H1 (cell line): ENCODE results near the gene OSCAR. TPM values are rescaled to one million over a fixed set of nuclear protein-coding genes. Genes with fewer than 3 reads are reported as not detected.

Experiments
- polyA plus RNA-seq, 7 experiments: library from polyadenylated mRNA; depleted of rRNA in 3 of 7; stranded (reverse) in 5 of 7; unstranded in 2 of 7; fragments of >200 nt in 5 of 7; fragments of 200-250 nt in 2 of 7; gene quantifications; 1 replicate in 5 of 7; 2 replicates in 1 of 7; 4 replicates in 1 of 7; pipeline versions ENCODE4 v1.2.1 to v1.2.3, GENCODE V29; 2011 to 2013; ENCODE audit warnings: missing spikeins in 2 of 7, mixed read lengths in 2 of 7
- total RNA-seq: library from RNA; stranded (reverse); fragmentation: NEBNext Ultra II Directional; extraction: Animal tissue kit (Norgen Biotek cat#: 25700); gene quantifications from 2 replicates; pipeline ENCODE4 v1.2.1, GENCODE V29; 2021
- TF ChIP-seq, protein P1 (sequence below): fragments of 300-600 bp; sonication (generic); IDR thresholded peaks from 2 replicates; pipeline ENCODE4 v1.7.1; 2012; ENCODE audit warnings: low read length, moderate library complexity, mild to moderate bottlenecking, inconsistent platforms; ENCODE audit not compliant: insufficient replicate concordance

The OSCAR gene
- total and polyA plus RNA-seq, 2 of the 8 experiments (the other 6 are each of a cell fraction or from before 2014, with no cell fraction given), result 1.1 TPM

DNA sequence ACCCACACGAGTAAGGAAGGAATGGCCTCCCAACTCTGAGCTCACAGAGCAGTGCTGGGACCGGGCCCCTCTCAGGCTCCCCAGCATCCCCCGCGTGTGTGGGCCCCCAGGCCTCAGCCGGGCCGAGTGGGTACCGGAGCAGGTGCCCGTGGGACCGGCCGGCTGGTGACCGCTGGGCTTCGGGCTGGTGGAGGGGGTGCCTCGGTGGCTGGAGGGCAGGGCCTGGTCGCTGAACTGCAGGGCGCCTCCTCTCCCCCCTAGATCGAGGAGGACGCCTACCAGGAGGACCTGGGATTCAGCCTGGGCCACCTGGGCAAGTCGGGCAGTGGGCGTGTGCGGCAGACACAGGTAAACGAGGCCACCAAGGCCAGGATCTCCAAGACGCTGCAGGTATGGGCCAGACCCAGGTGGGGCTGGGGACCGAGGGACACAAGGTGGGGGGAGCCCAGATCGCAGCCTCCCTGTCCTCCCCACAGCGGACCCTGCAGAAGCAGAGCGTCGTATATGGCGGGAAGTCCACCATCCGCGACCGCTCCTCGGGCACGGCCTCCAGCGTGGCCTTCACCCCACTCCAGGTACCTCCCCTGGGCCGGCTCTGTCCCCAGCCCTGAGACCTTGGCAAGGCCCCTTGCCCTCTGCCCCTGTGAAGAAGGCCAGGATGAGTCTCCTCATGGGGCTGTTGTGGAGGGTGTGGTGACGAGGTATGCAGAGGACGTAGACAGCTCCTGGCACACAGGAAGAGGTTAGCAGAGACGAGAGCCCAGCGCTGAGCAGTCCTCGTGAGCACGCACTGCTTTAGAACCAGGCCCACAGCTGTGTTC lies 28.4 kb upstream of the OSCAR start (continued):
- TF ChIP-seq, protein P1, sequence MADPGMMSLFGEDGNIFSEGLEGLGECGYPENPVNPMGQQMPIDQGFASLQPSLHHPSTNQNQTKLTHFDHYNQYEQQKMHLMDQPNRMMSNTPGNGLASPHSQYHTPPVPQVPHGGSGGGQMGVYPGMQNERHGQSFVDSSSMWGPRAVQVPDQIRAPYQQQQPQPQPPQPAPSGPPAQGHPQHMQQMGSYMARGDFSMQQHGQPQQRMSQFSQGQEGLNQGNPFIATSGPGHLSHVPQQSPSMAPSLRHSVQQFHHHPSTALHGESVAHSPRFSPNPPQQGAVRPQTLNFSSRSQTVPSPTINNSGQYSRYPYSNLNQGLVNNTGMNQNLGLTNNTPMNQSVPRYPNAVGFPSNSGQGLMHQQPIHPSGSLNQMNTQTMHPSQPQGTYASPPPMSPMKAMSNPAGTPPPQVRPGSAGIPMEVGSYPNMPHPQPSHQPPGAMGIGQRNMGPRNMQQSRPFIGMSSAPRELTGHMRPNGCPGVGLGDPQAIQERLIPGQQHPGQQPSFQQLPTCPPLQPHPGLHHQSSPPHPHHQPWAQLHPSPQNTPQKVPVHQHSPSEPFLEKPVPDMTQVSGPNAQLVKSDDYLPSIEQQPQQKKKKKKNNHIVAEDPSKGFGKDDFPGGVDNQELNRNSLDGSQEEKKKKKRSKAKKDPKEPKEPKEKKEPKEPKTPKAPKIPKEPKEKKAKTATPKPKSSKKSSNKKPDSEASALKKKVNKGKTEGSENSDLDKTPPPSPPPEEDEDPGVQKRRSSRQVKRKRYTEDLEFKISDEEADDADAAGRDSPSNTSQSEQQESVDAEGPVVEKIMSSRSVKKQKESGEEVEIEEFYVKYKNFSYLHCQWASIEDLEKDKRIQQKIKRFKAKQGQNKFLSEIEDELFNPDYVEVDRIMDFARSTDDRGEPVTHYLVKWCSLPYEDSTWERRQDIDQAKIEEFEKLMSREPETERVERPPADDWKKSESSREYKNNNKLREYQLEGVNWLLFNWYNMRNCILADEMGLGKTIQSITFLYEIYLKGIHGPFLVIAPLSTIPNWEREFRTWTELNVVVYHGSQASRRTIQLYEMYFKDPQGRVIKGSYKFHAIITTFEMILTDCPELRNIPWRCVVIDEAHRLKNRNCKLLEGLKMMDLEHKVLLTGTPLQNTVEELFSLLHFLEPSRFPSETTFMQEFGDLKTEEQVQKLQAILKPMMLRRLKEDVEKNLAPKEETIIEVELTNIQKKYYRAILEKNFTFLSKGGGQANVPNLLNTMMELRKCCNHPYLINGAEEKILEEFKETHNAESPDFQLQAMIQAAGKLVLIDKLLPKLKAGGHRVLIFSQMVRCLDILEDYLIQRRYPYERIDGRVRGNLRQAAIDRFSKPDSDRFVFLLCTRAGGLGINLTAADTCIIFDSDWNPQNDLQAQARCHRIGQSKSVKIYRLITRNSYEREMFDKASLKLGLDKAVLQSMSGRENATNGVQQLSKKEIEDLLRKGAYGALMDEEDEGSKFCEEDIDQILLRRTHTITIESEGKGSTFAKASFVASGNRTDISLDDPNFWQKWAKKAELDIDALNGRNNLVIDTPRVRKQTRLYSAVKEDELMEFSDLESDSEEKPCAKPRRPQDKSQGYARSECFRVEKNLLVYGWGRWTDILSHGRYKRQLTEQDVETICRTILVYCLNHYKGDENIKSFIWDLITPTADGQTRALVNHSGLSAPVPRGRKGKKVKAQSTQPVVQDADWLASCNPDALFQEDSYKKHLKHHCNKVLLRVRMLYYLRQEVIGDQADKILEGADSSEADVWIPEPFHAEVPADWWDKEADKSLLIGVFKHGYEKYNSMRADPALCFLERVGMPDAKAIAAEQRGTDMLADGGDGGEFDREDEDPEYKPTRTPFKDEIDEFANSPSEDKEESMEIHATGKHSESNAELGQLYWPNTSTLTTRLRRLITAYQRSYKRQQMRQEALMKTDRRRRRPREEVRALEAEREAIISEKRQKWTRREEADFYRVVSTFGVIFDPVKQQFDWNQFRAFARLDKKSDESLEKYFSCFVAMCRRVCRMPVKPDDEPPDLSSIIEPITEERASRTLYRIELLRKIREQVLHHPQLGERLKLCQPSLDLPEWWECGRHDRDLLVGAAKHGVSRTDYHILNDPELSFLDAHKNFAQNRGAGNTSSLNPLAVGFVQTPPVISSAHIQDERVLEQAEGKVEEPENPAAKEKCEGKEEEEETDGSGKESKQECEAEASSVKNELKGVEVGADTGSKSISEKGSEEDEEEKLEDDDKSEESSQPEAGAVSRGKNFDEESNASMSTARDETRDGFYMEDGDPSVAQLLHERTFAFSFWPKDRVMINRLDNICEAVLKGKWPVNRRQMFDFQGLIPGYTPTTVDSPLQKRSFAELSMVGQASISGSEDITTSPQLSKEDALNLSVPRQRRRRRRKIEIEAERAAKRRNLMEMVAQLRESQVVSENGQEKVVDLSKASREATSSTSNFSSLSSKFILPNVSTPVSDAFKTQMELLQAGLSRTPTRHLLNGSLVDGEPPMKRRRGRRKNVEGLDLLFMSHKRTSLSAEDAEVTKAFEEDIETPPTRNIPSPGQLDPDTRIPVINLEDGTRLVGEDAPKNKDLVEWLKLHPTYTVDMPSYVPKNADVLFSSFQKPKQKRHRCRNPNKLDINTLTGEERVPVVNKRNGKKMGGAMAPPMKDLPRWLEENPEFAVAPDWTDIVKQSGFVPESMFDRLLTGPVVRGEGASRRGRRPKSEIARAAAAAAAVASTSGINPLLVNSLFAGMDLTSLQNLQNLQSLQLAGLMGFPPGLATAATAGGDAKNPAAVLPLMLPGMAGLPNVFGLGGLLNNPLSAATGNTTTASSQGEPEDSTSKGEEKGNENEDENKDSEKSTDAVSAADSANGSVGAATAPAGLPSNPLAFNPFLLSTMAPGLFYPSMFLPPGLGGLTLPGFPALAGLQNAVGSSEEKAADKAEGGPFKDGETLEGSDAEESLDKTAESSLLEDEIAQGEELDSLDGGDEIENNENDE, result no peak
- TF ChIP-seq, all 59 proteins: peak for 0
